NCI-H2107 treated with DMSO at 0.1 percent for 48 hours (cell line): ENCODE results near the gene ALK.

Experiments
- DNase-seq: peaks from one replicate; lab custom pipeline; 2025; ENCODE audit not compliant: unreplicated experiment; lab: John Stamatoyannopoulos, UW

ALK gene

DNA sequence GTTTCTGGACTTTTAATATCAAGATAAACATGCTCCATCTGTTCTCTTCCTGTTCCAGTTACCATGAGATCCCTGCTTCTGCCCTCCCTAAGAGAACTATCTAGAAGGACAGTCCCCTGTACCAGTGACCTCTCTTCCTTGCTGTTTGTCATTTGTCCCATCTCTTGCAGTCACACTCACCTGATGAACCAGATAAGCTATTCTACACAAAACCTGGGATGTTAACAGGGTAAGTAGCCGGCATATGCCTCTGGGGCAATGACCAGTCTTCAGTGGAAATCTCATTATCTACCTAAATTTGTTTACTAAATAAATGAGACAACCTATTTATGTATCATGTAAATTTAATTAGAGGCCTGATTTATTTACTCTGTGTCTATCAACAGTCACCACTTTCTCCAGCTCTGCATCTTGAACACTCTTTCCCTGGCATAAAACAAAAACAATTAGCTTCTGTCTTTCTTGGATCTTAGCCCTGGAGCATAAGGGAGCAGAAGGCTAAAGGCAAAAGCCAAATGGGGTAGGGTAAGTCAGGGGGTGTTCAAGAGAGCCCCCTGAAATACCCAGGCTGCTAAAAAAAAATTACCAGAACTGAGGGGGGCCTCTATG, 337.7 kb downstream of the ALK start:
- DNase-seq: no peak

DNA sequence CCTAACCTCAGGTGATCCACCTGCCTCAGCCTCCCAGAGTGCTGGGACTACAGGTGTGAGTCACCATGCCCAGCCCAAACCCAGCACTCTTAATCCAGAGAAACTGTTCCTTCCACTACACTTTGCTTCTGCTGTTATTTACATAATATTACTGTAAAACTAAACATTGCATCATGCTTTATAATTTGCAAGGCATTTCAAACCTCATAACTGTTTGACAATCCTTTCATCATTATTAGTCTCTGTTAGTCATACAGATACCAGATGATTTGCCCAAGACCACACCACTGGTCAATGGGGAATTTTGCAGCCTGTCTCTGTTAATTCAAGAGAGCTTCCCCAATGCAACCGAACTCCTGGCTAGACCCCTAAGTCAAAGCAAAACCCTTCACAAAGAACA, 338.3 kb downstream of the ALK start:
- DNase-seq: no peak

DNA sequence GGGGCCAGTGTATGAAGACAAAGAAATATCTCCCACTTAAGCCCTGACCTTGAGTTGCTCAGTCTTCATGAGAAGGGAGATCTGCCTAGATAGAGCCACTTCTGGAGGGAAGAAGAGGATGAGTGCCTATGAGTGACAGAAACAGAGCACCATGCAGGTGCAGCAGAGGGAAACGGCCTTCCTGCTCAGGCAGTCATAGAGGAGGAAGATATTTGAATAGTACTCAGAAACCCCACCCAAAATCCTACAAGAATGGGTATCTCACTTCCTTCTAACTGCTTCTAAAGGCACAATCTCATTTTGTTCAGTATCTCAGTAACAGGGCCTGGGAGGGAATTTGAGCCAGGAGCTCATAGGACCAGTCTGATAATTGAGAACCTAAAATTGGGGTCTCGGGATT, 339.3 kb downstream of the ALK start:
- DNase-seq: no peak

DNA sequence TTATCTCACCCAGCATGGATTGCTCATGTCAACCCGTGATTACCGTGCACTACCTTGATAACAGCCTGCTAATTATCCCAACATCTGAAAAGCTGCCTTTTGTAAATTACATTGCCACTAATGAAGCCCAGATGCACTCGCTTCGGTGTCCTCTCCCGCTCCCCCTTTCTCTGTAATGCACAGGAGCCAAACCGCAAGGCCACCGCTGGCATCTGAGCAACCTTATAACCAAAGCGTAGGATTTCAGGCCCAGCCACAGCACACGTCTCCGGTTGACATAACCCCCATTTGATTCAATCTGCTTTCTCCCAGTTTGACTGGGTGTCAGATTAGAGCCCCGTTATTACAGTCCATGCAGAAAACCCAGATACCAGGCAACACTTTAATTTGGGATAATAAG, 341.2 kb downstream of the ALK start:
- DNase-seq: no peak

DNA sequence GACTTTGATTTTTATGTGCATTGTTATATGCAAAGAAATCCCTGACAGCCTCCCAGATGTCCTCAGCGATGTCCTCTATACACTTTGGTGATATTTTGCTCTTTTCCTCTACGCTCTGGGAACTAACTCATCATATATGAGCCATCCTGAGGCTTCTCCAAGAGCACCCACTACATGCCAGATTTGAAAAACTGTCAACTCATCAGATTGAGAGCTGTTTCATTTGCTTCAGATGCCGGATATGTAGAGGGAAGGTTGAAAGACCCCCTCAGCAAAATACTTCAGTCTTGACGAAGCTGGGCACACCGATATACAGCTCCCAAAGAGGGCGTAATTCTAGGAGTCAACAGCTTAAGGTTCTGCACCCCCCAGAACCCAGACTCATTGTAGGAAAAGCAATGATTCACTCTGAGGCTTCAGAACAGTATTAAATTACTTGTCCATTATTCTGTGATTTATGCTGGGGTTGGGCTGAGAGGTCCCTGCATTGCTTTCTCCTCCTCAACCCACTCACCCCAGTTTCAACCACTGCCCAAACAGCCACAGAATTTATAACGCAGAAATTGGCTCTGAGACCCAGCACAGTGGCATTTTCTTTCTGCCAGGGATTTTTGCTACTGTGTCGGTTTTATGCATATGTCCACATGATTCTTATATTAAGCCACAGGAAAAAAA, 341.8 kb downstream of the ALK start:
- no peak for DNase-seq

DNA sequence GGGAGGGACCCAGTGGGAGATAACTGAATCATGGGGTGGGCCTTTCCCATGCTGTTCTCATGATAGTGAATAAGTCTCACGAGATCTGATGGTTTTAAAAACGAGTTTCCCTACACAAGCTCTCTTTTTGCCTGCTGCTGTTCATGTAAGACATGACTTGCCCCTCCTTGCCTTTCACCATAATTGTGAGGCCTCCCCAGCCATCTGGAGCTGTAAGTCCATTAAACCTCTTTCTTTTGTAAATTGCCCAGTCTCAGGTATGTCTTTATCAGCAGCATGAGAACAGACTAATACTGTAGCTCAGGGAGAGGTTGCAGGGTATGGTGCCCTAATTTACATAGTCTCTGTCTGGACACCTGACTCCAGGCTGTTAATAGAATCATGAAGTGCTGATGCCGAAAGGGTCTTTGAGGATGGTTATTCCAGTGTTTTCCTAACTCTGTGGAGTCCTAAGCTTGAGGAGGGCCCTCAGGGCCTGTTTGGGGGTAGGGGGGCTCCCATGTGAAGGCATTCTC, 343.2 kb downstream of the ALK start:
- DNase-seq: no peak

DNA sequence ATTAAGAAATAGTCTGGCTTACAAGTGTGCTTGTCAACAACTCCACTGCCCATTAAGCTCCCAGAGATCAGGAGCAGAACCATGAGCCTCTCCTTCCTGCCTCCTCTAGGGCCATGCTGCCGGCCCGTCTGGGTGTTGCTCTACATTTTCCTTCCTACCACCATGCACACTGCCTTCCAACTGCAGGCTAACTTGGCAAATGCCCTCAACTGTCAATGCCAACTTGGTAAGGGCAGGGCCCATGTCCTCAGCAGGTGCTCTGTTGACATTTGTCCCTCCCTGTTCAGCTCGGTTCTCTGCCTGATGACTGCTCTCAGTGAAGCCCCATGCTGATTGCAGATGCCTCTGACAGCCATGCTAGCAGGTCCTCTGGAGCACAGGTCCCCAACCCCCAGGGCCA, 345.2 kb downstream of the ALK start:
- DNase-seq: no peak

DNA sequence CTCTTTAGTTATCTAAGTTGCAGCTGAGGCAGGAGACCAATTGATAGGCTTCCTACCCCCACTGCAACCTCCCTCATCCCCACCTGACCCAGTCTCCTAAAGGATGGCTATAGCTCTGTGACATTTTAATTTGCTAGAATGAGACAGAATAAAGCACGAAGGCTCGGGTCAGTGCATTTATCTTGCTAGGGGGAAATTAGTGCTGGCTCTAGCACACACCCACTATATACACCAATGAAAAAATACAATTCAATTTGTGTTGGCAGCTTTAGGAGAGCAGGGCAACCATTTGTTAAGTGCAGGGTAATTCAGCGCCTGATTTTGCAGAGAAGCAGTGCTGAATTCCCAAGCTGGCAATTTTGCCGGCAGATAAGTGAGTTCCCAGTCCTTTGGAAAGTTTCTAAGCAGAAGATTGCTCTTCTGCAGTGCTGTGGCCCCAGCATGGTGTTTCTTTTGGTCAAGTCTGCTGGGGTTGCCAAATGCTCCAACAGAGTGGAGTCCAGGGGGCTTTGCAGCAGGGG, 346.0 kb downstream of the ALK start:
- no peak for DNase-seq

DNA sequence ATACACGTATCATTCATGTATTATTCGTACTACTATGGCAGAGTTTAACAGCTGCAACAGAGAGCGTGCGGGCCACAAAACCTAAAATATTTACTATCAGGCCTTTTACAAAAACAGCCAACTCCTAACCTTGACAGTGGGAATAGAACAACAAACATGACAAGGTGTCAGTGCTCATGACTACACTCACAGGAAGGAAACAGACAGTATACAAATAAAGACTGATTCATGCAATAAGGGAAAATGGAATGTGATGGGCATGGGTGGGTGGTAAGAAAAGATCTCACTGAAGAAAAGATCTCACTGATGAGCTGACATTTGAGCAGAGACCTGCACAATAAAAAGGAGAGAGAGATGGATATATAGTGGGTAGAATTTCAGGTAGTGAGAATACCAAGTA, 347.8 kb downstream of the ALK start:
- DNase-seq: no peak

DNA sequence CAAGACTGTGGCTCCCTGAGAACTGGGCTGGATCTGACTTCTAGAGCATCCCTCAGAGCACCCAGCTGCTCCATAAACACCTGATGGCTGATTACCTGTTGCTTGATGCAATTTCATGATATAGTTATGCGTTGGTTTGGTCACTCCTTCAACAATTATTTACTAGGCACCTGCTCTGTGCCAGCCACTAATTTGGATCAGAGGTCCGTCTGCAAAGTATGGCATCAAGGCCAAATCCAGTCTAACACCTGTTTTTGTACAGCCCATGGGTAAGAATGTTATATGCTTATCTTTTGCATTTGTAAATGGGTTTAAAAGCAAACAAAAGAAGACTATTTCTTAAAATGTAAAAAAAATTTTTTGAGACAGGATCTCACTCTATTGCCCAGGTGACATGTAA, 348.2 kb downstream of the ALK start:
- no peak for DNase-seq

DNA sequence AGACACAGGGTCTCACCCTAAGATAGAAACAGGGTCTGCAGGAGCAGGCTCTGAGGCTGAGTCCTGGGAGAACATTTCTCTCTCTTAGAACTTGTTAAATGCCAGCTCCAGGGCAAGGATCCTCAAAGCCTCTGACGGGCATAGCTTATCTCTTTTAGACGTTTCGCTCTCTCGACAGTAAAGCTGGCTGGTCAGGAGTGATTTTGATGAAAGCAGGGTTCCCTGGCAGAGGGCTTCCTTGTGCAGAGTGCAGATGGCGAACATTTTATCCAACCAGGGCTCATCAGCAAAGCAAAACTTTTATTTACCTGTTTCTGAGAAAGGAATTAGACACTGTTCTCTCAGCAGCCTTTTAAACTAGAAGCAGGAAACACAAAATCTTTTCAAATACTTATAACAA, 350.8 kb downstream of the ALK start:
- no peak for DNase-seq

DNA sequence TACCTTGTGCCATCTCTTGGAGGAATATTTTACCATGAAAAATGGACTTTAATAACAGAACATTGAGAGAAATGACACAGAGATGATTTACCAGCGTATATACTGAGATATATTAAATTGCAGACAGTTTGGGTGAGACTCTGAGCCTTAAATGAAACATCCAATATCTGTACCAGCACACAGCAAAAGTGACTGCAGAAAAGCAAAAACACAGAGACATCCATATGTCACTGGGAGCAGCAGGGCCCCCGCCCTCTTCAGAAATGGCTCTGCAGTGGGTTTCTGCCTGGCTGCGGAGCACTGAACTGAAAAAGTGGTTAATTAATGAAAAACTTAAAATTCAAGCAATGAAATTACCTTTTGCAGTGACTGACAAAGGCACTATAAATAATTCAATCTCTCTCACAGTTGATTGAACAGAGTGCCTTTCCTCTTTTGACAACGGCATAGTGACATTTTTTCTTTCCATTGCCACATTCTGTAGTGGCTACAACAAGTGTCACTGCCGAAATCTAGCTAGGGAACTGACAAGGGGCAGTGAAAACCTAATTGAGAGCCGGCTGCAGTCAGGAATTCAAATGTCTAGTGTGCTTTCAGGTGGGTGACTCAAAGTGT, 353.4 kb downstream of the ALK start:
- no peak for DNase-seq

DNA sequence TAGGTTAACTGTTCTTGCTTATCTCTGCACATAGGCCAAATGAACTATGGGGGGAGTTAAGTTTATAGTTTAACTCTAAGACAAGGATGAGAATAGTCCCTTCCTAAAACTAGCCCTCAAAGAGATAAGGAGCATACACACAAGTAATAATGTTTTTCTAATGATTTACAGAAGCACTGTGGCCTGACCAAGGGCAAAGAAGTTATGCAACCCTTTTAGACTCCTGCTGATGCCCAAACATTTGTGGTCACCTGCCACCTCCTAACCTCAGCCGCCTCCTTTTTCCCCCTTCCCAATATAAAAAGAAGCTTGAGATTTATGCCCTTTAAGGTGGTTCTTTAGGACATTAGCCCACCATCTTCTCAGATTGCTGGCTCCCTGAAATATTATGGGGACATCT, 357.7 kb downstream of the ALK start:
- DNase-seq: no peak

DNA sequence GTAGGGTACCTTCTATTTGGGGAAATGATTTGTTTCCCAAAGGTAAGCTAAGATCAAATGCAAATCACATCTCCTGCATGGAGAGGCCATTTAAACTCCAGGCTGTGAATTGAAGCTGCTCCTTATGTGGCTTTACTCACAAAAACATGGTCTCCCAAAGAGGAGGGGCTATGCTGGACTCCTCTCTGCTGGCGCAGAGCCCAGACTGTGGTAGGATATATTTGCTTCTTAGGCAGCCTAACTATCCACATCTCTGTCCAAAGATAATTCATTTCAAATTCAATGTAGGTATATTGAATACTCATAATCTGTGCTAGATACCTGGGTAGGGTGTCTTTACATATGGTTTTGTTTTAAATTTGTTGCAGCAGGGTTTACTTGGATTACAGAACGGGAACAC, 358.5 kb downstream of the ALK start:
- DNase-seq: no peak

DNA sequence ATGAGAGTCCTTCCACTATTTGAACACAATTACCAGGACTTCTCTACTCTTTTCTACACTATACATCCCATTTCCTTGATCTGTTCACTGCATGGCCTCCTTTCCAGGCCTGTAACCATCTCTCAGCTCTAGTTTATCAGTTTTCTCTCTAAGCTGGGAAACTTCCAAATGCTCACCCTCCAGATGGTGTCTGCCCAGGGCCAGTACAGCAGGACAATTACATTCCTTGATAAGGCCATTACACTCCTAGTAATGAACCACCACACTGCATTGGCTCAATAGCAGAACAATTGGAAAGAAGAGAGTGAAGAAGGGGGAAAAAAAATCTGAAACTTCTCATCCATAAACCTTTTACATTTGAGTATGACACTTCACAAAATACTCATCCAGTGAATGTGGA, 359.1 kb downstream of the ALK start:
- DNase-seq: no peak

DNA sequence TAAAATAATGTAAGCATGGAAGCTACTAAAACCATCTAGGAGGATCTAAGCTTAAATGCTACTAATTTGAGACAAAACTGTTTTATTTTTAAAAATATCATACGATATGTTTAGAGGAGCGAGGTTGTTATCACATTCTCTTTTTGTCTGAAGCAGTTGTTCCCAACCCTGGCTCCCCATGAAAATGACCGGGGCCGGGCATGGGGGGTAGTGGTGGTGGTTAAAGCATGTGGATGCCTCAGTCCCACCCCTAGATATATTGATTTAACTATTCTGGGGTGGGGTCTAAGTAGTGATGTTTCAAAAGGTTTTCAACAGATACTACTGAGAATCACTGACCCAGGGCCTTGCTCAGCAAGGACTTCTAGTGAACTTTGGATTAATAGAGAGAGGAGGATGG, 359.8 kb downstream of the ALK start:
- no peak for DNase-seq

DNA sequence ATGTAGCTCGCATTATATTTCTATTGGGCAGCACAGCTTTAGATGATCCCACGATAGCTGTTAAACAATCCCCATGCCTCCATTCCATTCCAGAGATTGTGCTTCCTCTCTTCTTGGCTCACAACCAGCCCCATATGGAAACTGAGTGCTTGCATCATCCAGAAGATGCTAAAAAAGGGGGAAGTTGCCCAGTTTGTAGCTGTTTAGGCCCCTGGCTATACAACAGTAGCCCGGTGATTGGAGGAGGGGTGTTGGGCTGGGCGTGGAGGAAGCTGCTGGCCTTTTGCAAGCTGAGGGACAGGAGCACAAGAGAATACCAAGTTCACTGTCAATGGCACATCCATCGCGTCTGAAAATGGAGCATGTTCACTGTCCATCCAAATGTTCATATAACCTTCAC, 360.2 kb downstream of the ALK start:
- DNase-seq: no peak

DNA sequence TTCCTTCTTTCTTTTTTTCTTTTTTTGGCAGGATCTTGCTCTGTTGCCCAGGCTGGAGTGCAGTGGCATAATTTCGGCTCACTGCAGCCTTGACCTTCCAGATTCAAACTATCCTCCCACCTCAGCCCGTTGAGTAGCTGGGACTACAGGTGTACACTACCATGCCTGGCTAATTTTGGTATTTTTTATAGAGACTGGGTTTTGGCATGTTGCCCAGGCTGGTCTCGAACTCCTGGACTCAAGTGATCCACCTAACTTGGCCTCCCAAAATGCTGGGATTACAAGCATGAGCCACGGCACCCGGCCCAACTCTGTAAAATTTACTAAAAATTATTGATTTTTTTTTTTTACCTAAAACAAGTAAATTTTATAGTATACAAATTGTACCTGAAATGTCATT, 360.8 kb downstream of the ALK start:
- no peak for DNase-seq

DNA sequence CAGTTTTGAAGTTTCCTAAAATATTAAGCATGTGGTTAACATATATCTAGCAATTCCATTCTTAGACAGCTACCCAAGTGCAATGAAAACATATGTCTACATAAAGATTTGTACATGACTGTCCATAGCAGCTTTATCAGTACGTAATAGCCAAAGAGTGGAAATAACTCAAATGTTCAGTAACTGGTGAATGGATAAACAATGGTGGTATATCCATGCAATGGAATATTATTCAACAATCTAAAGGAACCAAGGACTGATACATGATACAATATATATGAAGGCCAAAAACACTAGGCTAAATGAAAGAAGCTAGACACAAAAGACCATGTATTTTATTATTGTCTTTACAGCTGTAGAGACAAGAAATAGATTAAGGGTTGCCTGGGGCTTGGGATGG, 361.4 kb downstream of the ALK start:
- no peak for DNase-seq

DNA sequence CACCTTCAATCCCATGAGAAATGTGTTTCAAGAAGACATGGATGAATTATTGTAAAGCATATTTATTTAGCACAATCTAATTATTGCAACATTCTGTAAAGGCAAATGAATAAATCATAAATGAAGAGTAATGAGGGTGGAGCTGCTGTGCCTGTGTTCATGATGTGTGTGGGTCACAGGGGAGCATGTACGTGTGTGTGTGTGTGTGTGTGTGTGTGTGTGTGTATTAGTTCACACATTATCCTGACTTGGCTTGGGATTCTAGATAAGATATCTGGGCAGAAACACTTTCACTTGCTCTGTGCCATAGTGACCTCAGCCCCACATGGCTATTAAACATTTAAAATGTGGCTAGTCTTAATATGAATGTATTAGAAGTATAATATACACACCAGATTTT, 361.8 kb downstream of the ALK start:
- no peak for DNase-seq

DNA sequence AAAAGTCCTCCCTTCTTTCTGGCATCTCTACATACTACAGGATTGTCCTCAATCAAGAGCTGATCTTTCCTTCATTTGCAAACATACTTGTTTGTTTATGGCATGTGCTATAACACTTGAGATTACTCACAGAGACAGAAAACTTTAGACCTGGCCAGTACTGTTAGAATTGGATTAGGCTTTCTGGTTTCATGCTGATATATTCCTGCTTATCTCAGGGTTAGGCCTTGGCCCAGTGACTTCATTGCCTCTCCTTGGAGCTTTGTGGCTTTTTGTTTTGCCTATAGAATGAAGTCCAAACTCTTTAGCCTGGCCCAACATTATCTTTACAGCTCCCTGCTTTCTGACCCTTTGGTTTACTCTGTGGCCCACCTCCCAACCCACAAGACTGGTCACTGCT, 363.3 kb downstream of the ALK start:
- DNase-seq: no peak

DNA sequence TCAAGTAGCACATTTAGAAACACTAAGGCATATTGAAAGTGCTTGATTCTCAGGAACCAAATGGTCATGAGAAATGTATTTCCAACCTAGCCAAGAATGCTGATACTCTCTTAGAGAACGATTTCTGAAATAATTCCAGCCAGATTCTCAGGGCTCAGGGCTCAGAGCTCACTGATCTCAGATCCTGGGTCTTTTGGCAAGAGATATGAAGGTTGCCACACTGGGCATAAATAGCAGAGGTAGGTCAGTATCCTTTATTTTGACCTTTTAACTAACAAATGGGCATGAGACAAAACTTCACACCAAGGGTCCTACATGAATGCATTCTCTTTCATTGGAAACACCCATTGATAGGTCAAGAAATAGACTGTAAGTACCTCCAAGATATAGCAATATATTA, 364.1 kb downstream of the ALK start:
- DNase-seq: no peak

DNA sequence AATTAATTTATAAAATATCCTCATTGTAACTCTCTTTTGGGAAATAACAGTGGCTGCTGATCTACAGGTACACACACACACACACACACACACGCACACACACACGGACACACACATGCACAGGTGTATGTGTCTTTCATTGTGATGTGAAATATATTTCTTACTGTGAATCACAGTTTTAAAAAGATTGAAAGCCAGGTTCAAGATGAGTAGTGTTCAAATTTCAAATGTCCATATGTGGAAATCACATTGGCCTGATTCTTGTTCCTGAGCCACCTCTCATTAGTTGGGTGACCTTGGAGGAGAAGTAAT, 372.4 kb downstream of the ALK start:
- DNase-seq: no peak
